ENCODE measurements around the gene AUP1. TPM values are rescaled to one million over a fixed set of nuclear protein-coding genes. Genes with fewer than 3 reads are reported as not detected.

The AUP1 gene
- total and polyA plus RNA-seq, 10 of the 15 experiments (the other 5 are each of a cell fraction or from before 2014, with no cell fraction given), result 39.1 to 215 (median 138) TPM

DNA sequence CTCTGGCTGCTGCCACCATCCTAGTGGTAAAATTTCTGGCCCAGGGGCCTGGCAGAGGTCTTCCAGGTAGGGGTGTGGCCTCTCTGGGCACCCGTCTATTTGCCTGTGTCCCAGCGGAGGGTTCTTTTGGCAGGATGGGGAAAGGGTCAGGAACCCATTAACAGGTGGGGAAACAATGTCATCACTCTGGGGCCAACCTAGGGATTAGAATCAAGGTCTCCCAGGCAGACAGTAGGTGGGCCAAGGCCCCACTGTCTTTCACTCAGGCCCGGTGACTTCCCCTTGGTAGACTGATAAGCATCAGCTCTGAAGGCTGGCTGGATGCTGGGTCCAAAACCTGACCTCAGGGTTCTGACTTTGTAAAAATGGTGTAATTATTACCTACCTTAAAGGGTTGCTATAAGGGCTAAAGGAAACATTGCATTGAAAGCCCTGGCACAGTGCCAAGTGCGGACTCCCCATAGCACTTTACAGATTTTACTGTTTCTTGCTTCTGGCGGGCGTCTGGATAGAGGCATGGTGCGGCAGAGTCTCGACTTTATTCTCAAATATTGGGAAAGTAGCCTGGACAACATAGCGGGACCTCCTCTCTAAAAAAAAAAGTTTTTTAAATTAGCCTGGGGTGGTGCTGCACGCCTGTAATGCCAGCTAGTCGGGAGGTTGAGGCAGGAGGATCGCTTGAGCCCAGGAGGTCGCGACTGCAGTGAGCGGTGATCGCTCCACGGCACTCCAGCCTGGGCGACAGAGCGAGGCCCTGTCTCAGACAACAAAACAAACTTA is 32.3 kb downstream of the AUP1 start:
- TF ChIP-seq CEBPB (IDR thresholded peaks at IDR 0.05; ENCODE audit: borderline replicate concordance in 1 of 2, low read depth in 2 of 2, low read length in 2 of 2) (no peak), POLR2A (IDR thresholded peaks at IDR 0.05; ENCODE audit: low read depth, low read length) (0 out of 2 replicates have a peak, but pooled peaks have one; percentile 37), HDAC6 (IDR thresholded peaks at IDR 0.05; ENCODE audit: unreplicated experiment) (no peak), SIX5 (IDR thresholded peaks at IDR 0.05; ENCODE audit: low read depth, low read length, severe bottlenecking) (no peak)
- TF ChIP-seq, protein P1, sequence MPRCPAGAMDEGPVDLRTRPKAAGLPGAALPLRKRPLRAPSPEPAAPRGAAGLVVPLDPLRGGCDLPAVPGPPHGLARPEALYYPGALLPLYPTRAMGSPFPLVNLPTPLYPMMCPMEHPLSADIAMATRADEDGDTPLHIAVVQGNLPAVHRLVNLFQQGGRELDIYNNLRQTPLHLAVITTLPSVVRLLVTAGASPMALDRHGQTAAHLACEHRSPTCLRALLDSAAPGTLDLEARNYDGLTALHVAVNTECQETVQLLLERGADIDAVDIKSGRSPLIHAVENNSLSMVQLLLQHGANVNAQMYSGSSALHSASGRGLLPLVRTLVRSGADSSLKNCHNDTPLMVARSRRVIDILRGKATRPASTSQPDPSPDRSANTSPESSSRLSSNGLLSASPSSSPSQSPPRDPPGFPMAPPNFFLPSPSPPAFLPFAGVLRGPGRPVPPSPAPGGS (IDR thresholded peaks at IDR 0.05; ENCODE audit: borderline replicate concordance, insufficient read depth, low read depth, low read length, poor library complexity, severe bottlenecking), result peak; percentile 60
- TF ChIP-seq, protein P2, sequence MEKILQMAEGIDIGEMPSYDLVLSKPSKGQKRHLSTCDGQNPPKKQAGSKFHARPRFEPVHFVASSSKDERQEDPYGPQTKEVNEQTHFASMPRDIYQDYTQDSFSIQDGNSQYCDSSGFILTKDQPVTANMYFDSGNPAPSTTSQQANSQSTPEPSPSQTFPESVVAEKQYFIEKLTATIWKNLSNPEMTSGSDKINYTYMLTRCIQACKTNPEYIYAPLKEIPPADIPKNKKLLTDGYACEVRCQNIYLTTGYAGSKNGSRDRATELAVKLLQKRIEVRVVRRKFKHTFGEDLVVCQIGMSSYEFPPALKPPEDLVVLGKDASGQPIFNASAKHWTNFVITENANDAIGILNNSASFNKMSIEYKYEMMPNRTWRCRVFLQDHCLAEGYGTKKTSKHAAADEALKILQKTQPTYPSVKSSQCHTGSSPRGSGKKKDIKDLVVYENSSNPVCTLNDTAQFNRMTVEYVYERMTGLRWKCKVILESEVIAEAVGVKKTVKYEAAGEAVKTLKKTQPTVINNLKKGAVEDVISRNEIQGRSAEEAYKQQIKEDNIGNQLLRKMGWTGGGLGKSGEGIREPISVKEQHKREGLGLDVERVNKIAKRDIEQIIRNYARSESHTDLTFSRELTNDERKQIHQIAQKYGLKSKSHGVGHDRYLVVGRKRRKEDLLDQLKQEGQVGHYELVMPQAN (conservative IDR thresholded peaks at IDR 0.05), result no peak
- peaks cover 14 to 25% of the 10 kb centered on the region in 2 experiments; a peak in 3 of 4 replicates for H3K27me3 ChIP-seq (replicated peaks in 1 of 2; ENCODE audit: control insufficient read depth in 2 of 2, insufficient read depth in 2 of 2, low read length in 1 of 2)
- no peaks in the 10 kb centered on the region for H3K9me3 ChIP-seq (replicated peaks; ENCODE audit: control insufficient read depth, insufficient read depth, low read length)
- in situ Hi-C loops (cut with MboI) (no loop called here), intact Hi-C loops (cut with micrococcal nuclease; ENCODE audit: unreplicated experiment) (no loop called here)
- ChIA-PET SMC1A (ENCODE audit: uncharacterized antibody, unreplicated experiment) (no interaction called here), CTCF (interaction anchor here (13.9 to 19.4 kb wide), 2 partner anchors 89 to 91 kb away, joined by 231 to 280 read pairs; no protein-coding TSS in a partner anchor), RAD21 (ENCODE audit: unreplicated experiment) (no interaction called here), POLR2A (no interaction called here)
- peaks cover 6% of the 10 kb centered on the region; the same call in 1 of the 2 replicates for H3K4me1 ChIP-seq (ENCODE audit: control insufficient read depth, insufficient read depth, low read length)
- no peaks in the 10 kb centered on the region for H4K20me1 ChIP-seq (ENCODE audit: control insufficient read depth, insufficient read depth)
- no TSS peak for BruUV-seq (replicated peaks)
- no peaks in the 10 kb centered on the region for H3K79me2 ChIP-seq (ENCODE audit: control insufficient read depth, insufficient read depth, low read length)
- H3K9ac ChIP-seq (ENCODE audit: control insufficient read depth, insufficient read depth, low read length), result no peak overlapping the region
- no peak overlapping the region for H2AFZ ChIP-seq (ENCODE audit: control insufficient read depth, low read depth, low read length)
- DNase-seq (ENCODE audit: low read depth, low spot score), result no peak
- ATAC-seq, result no peak
- no peak for FAIRE-seq
- H3K27ac ChIP-seq (ENCODE audit: control insufficient read depth, insufficient read depth), result no peak overlapping the region
- peak overlapping the region; percentile 46 for H3K4me2 ChIP-seq (ENCODE audit: control insufficient read depth, insufficient read depth)
- no peak overlapping the region for H3K4me3 ChIP-seq
- 90% methylated on average over 19 of the region's 19 CpGs for WGBS (ENCODE audit: insufficient coverage, insufficient replicate concordance, low lambda C conversion rate, missing lambda C conversion rate)
- peaks cover 4 to 6% of the 10 kb centered on the region in 2 experiments; a peak in 3 of 4 replicates for H3K36me3 ChIP-seq (ENCODE audit: control insufficient read depth in 2 of 2, insufficient read depth in 2 of 2, low read length in 1 of 2)

All from GM12878 (cell line).